NCI-H146 treated with DMSO at 0.1 percent for 48 hours (cell line): ENCODE results near the gene NOG.
A peak's percentile ranks its signal among the peaks of the same experiment; 100 is the strongest.

Experiments used
- DNase-seq: peaks from one replicate; lab custom pipeline; 2025; ENCODE audit not compliant: unreplicated experiment; lab: John Stamatoyannopoulos, UW

Gene NOG

DNA sequence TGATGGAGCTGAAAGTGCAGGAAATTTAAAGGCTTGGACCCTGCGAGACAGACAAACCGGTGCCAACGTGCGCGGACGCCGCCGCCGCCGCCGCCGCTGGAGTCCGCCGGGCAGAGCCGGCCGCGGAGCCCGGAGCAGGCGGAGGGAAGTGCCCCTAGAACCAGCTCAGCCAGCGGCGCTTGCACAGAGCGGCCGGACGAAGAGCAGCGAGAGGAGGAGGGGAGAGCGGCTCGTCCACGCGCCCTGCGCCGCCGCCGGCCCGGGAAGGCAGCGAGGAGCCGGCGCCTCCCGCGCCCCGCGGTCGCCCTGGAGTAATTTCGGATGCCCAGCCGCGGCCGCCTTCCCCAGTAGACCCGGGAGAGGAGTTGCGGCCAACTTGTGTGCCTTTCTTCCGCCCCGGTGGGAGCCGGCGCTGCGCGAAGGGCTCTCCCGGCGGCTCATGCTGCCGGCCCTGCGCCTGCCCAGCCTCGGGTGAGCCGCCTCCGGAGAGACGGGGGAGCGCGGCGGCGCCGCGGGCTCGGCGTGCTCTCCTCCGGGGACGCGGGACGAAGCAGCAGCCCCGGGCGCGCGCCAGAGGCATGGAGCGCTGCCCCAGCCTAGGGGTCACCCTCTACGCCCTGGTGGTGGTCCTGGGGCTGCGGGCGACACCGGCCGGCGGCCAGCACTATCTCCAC lies at the start of gene NOG:
Gene NOG, plus strand, starts transcription at position 54 of the 674 bp plus-strand sequence. Its CDS starts 525 bp downstream, at position 579.
- peak; percentile 12 for DNase-seq

- no peak for DNase-seq
These were observed 48.4 kb upstream of the NOG start for GRCh38 chr17:56545106-56545505.

DNA sequence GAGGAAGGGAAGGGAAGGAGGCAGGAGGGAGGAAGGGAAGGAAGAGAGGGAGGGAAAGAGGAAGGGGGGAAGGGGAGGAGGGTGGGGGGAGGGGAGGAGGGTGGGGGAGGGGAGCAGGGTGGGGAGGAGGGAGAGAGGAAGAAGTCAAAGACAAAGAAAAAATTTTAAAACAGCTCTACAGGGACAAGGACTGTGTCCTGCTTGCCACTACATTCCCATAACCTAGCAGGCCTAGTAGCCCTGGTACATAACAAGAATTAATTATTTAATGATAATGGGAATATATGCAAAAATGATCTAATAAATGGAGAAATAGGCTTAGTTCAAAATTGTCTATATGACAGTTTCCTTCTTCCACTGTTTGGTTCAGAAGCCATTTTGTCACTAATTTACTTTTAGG lies 47.6 kb upstream of the NOG start:
- DNase-seq: no peak

DNA sequence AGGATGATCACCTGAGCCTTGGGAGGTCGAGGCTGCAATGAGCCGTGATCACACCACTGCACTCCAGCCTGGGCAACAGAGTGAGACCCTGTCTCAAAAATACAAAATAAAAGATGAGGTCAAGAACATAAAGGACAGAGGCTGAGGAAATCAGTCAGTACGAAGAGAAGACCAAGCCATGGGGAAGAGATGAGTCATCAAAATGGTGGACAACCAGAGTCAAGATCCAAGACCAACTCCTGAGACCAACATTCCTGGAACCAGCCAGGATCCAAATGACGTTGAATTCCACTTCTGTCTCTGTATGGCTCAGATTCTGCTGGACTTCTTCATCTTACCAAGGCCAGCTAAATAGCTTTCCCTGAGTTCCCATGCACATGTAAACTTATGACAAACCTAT lies 44.8 kb upstream of the NOG start:
- no peak for DNase-seq

GRCh38 chr17:56549501-56549900 lies 44.0 kb upstream of the NOG start:
- DNase-seq: no peak

- no peak for DNase-seq
These were observed 35.8 kb upstream of the NOG start for GRCh38 chr17:56557682-56558081.

GRCh38 chr17:56558088-56558487 lies 35.4 kb upstream of the NOG start:
- DNase-seq: no peak

DNA sequence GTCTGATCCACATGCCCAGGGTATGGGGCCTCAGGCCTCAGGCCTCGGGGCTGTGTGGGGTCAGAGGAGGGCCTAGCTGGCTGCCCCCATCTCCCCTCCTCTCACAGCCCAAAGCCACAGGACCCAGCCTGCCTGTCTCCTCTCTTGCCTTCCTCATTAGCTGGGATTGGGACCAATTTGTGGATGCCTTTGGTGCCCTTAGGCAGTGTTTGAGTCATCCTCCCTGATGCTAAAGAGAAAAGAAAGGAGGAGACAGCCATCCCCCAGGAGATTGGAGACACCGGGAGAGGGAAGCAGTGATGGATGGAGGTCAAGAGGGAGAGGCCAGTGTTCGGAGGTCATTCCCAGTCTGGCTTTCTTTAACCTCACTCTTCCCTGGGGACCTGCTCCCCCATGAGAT lies 23.3 kb upstream of the NOG start:
- no peak for DNase-seq

GRCh38 chr17:56571456-56571855 lies 22.0 kb upstream of the NOG start:
- no peak for DNase-seq

DNA sequence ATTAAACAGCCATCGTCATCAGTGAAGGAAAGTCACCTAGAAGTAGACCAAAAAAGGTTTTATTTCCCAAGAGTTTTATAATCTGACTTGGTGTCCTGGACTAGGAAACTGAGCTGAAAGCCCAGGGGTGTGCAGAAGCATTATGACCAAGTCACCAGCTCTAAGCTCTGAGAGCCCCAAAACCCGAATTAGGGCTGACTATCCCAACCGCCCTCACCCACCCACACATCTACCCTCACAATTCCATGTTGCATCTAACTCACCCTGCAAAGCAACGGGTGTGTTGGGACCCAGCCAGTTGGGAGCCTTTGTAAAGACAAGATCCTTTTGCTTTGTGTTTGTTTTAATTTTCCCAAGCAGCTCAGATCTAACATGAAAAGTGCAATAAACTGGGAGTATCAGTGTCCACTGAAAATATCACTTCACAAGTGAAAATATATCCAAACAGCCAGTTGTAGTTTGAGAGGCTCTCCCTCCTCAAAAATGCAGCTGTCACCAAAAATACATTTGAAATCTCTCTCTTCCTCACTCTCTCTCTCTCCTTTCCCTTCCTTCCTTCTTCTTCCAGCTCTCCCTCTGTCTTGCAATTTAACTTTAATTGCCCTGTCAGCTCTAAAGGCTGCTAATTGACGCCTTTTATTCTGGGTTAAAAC lies 16.2 kb upstream of the NOG start:
- DNase-seq: no peak

DNA sequence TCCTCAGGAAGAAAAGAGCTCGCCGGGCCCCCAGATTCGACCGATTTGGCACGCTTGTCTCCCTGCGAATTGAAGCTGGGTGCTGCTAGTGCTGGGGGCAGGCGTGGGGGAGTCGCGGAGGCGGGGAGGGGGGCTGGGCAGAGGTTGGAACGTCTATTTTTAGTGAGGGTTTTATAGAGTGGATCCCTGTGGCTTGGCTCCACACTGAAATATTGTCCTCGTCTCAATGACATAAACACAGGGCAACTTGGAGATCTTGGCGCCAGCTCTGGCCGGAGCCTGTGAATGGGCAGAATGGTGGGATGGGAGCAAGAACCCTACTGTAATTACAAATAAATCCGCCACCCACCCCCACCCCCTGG lies 15.7 kb upstream of the NOG start:
- no peak for DNase-seq

DNA sequence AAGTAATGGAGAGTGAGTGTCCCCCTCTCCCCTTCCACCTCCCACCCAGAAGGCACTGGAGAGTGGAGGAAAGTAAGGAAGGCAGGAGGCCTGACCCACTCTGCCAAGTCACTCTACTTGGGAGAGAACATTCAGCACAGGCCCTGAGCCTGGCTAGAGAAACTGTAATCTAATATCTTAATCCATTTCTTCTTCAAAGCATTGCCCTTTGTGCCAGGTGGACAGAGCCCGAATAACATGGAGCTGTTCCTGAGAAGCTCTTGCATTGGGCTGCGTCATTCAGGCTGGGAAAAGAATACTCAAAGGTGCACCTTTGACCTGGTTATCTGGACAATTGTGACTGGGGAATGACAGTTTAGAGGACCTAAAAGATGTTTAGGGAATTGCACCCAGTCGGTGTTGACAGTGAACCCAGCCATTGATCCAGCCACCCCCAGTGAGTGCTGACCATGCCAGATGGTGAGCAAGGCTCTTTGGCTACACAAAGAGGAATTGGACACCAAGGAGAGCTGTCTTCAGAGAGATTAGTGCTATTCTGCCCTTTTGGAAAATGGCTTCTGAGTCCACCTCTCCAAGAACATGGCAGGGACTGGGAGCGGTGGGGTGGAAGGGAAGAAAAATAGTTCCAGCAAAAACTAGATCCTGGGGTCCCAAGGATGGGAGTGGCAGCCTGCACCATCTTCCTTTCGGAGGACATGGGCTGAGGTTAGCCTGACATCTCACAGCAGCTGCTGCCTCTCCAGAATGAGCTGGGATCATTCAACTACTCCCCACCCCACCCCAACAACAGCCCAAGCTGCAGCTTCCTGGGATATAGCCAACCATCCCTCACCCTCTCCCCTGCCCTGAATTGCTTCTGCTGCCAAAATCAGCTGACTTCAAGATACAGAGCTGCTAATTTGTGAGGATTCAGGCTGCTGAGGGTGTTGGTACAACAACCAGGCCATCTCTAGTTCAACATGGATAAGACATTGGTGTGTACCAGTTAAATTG lies 11.6 kb upstream of the NOG start:
- no peak for DNase-seq

GRCh38 chr17:56583772-56584171 lies 9.7 kb upstream of the NOG start:
- no peak for DNase-seq

DNA sequence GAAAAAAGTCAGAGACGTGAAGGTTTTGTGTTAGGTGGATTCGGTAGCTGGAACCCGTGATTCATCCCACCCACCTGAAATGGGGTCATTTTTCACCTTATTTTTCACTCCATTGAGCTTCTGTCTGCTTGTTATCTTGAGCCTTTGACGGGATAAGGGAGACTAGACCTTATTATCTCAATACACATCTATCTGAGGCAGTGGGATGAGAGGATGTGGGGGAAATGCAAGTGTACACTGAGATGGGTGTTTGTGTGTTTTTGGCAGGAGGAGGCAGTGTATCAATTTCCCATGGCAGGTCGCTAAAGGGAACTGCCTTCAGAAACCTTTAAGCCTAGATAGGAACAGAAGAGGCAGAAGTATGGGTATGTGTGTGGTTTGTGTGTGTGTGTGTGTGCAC lies 6.2 kb upstream of the NOG start:
- no peak for DNase-seq

- DNase-seq: no peak
These were observed 913 bp upstream of the NOG start for GRCh38 chr17:56592487-56593085.

DNA sequence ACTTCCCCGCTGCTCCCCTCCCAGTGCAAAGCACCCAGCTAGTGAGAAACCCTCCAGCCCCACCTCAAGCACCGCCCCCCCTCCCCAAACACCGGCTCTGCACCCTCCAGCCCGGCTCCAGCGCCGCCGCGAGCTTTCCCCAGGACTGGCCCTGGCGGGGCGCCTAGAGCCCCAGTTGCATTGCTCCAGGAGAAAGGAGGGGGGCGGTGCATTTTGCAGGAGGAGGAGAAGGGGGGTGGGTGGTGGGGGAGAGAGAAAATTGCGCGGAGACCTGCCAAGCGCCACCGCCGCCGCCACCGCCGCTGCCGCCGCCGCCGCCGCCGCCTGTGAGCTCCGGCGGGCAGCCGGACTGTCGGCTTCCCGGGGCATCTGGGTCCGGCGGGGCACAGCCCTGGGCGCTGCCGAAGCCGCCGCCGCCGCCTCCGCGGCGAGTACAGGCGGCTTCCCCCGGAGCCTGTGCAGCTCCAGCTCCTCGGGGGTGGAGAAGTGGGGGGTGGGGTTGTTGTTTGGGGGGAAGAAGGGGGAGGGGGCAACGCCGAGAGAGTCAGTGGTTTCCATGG lies 333 bp upstream of the NOG start:
- DNase-seq: no peak

DNA sequence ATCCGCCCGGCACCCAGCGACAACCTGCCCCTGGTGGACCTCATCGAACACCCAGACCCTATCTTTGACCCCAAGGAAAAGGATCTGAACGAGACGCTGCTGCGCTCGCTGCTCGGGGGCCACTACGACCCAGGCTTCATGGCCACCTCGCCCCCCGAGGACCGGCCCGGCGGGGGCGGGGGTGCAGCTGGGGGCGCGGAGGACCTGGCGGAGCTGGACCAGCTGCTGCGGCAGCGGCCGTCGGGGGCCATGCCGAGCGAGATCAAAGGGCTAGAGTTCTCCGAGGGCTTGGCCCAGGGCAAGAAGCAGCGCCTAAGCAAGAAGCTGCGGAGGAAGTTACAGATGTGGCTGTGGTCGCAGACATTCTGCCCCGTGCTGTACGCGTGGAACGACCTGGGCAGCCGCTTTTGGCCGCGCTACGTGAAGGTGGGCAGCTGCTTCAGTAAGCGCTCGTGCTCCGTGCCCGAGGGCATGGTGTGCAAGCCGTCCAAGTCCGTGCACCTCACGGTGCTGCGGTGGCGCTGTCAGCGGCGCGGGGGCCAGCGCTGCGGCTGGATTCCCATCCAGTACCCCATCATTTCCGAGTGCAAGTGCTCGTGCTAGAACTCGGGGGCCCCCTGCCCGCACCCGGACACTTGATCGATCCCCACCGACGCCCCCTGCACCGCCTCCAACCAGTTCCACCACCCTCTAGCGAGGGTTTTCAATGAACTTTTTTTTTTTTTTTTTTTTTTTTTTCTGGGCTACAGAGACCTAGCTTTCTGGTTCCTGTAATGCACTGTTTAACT lies 1.0 kb downstream of the NOG start:
- no peak for DNase-seq

DNA sequence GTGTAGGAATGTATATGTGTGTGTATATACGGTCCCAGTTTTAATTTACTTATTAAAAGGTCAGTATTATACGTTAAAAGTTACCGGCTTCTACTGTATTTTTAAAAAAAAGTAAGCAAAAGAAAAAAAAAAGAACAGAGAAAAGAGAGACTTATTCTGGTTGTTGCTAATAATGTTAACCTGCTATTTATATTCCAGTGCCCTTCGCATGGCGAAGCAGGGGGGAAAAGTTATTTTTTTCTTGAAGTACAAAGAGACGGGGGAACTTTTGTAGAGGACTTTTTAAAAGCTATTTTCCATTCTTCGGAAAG lies 1.6 kb downstream of the NOG start:
- DNase-seq: no peak

GRCh38 chr17:56595831-56596690 lies 2.6 kb downstream of the NOG start:
- DNase-seq: no peak
